Adrenal gland (tissue), 12 donors: Measurements from ENCODE around the gene COL25A1. TPM values are rescaled to one million over a fixed set of nuclear protein-coding genes. Genes with fewer than 3 reads are reported as not detected.

Experiments used
- DNase-seq, 7 donors: peaks; one replicate each; pipeline ENCODE4 v3.0.0-alpha.2; 2019 to 2020
- H3K27ac ChIP-seq, 5 donors: fragments of 200-600 bp; sonication (generic) in 4 of 5; 1 replicate in 3 of 5; 2 replicates in 2 of 5; pipeline versions ENCODE4 v1.5.1 to v1.8.0; 2016 to 2020; ENCODE audit warnings: mild to moderate bottlenecking in 1 of 5
- H3K27me3 ChIP-seq: fragments of 200-600 bp; 2 replicates; pipeline ENCODE4 v1.8.0; 2021
- H3K36me3 ChIP-seq, 2 donors: fragments of 200-600 bp; replicated peaks in 1 of 2; 1 replicate in 1 of 2; 2 replicates in 1 of 2; pipeline versions ENCODE4 v1.5.1 to v1.8.0; 2018 to 2022
- H3K4me1 ChIP-seq, 2 donors: fragments of 200-600 bp; replicated peaks in 1 of 2; 1 replicate in 1 of 2; 2 replicates in 1 of 2; pipeline versions ENCODE4 v1.5.1 to v1.8.0; 2018 to 2021
- H3K4me3 ChIP-seq, 4 donors: fragments of 200-600 bp; sonication (generic) in 3 of 4; one replicate each; pipeline ENCODE4 v1.5.1; 2016 to 2018
- H3K9me3 ChIP-seq, 3 donors: fragments of 200-600 bp; sonication (generic) in 1 of 3; replicated peaks in 1 of 3; 1 replicate in 2 of 3; 2 replicates in 1 of 3; pipeline versions ENCODE4 v1.5.1 to v1.8.0; 2016 to 2021
- POLR2A ChIP-seq, 2 donors: fragments of 450-650 bp; IDR thresholded peaks; one replicate each; pipeline ENCODE4 v1.6.1; 2017; ENCODE audit warnings: antibody characterized with exemption in 2 of 2, mild to moderate bottlenecking in 2 of 2, moderate library complexity in 1 of 2
- WGBS, 4 donors: extraction: QIAGEN DNeasy Blood & Tissue Kit in 2 of 4; methylation state at CpG; one replicate each; pipeline versions ENCODE4 v1.1.5 to v1.1.7; 2013 to 2017; 5-methylcytosine and 5-hydroxymethylcytosine counted together
- intact Hi-C, 2 donors: fragments of 100-400 bp; cut with DNase I; formaldehyde crosslinking; loops; one replicate each; pipeline versions ENCODE4 v1.14.1 to v1.15.0; 2022 to 2023
- polyA plus RNA-seq, 3 donors: library from polyadenylated mRNA; stranded (reverse); fragments of 200-250 nt in 2 of 3; fragments of 350-450 nt in 1 of 3; fragmentation: Illumina TruSeq in 1 of 3; extraction: RNeasy Lipid Tissue Mini Kit (QIAGEN cat#74804) in 1 of 3; gene quantifications; one replicate each; pipeline ENCODE4 v1.2.3, GENCODE V29; 2013 to 2014
- total RNA-seq, 9 donors: library from RNA; depleted of rRNA in 4 of 9; stranded (reverse); fragments of >200 nt in 4 of 9; fragments of 120-200 nt in 1 of 9; fragmentation: NEBNext Ultra II Directional in 1 of 9; extraction: Animal tissue kit (Norgen Biotek cat#: 25700) in 1 of 9; gene quantifications; one replicate each; pipeline versions ENCODE4 v1.1.0 to v1.2.4, GENCODE V29; 2013 to 2023
- TF ChIP-seq, protein P1 (sequence below), 6 experiments: fragments of 450-650 bp in 4 of 6; fragments of 200-600 bp in 2 of 6; sonication (generic) in 1 of 6; IDR thresholded peaks; 1 replicate in 5 of 6; 2 replicates in 1 of 6; pipeline versions ENCODE4 v1.5.1 to v1.8.0; 2016 to 2021; ENCODE audit warnings: antibody characterized with exemption in 6 of 6, mild to moderate bottlenecking in 2 of 6, moderate library complexity in 1 of 6
- donor health status: healthy with polysubstance abuse.
- donor health status: Bipolar disorder and iron deficiency.
- donor health status: DM: yes; HTN: yes; CAD: no.
- donor health status: DM: no; HTN: no; CAD: no.
- donor health status: DM: no; HTN: no; CAD: no.
- donor health status: DM: yes; HTN: yes; CAD: no.

COL25A1 gene
- total and polyA plus RNA-seq, 12 donors: 0.05 to 2.1 (median 0.47) TPM

DNA sequence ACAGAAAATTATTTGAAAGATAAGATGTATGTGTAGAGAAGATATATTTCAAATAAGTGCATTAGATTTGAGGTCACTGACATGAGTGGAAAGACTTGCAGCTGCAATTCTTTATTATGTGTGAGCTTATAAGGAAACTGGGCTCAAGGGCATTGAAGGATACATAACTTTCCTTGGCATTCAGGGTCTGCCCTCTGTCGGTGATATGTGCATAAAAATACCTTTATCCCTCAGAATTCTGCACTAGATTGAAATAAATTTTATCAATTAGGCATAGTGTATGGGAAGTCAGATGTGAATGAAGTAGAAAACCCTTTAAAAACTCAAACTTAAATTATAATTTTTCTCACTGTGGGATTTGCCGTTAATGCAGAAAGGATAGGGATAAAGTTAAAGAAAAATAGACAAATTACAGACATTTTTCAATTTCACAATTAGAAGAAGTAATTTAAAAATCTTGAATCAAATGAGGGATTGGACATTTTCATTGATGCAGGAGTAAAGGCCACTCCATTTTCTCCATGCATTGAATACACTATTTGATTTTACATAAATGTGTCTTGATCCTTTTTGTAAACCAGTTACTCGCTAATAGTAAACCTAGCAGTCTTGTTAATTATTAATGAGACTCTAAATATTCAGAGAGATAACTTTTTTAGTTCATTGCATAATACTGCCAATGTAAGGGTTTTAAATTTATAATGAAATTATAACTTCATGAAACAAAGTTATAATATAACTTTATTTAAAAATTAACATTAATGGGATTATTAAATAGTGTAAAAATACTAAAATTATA, 518.6 kb downstream of the COL25A1 start:
- TF ChIP-seq, protein P1, sequence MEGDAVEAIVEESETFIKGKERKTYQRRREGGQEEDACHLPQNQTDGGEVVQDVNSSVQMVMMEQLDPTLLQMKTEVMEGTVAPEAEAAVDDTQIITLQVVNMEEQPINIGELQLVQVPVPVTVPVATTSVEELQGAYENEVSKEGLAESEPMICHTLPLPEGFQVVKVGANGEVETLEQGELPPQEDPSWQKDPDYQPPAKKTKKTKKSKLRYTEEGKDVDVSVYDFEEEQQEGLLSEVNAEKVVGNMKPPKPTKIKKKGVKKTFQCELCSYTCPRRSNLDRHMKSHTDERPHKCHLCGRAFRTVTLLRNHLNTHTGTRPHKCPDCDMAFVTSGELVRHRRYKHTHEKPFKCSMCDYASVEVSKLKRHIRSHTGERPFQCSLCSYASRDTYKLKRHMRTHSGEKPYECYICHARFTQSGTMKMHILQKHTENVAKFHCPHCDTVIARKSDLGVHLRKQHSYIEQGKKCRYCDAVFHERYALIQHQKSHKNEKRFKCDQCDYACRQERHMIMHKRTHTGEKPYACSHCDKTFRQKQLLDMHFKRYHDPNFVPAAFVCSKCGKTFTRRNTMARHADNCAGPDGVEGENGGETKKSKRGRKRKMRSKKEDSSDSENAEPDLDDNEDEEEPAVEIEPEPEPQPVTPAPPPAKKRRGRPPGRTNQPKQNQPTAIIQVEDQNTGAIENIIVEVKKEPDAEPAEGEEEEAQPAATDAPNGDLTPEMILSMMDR (IDR thresholded peaks at IDR 0.05): peak in 4 of 6 experiments; percentile 12 to 50 (median 34)
- TF ChIP-seq POLR2A (IDR thresholded peaks at IDR 0.05): no peak
- H3K36me3 ChIP-seq: no peaks in the 10 kb centered on the region
- intact Hi-C loops: no loop called here
- H3K9me3 ChIP-seq: no peaks in the 10 kb centered on the region
- no peaks in the 10 kb centered on the region for H3K27me3 ChIP-seq
- peak in 2 of 7 donors; percentile 25 to 36 for DNase-seq
- no peak overlapping the region for H3K4me3 ChIP-seq
- 57 to 65% (median 62%) methylated on average over 3 of the region's 3 CpGs for WGBS, 4 donors
- H3K4me1 ChIP-seq: no peaks in the 10 kb centered on the region
- no peak overlapping the region for H3K27ac ChIP-seq

DNA sequence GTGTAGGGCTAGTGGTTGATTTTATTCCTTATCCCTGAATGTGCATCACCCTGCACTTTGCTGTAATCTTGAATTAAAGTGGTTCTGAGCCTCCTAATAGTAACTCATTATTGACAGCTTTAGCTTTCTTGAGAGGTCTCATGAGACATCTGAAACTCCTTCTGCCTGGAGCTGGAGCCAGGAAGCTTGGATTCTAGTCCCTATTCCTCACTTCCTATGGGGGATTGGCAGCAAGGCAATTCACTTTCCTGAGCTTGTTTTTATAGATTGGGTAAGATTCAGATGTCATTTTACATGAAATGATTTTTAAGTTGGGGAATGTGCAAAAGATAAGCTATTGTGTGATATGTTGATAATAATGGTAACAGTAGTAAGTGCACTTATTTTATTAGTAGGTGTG, 522.5 kb downstream of the COL25A1 start:
- Histone ChIP-seq H3K27me3 (no peaks in the 10 kb centered on the region), H3K4me1 (peaks cover 0 to 5% of the 10 kb centered on the region in 2 donors), H3K27ac (no peak overlapping the region), H3K36me3 (no peaks in the 10 kb centered on the region), H3K4me3 (no peak overlapping the region), H3K9me3 (no peaks in the 10 kb centered on the region)
- TF ChIP-seq, protein P1 (IDR thresholded peaks at IDR 0.05): no peak
- TF ChIP-seq POLR2A (IDR thresholded peaks at IDR 0.05): no peak
- no peak for DNase-seq
- intact Hi-C loops: no loop called here

DNA sequence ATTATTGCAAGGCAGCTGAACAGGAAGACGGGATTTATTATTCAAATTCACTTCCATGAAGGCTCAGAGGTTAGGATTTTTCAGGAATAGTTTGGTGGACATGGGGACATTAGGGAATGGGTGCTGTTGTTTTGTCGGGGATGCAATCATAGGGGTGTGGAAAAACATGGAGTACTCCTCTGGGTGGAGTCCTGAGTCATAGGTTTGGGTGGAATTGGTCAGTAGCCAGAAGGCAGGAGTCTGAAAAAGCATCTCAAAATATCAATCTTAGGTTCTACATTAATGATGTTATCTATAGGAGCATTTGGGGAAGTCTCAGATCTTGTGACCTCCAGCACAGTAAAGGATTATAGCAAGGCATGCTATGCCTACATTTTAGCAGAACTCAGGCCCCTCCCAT, 525.1 kb downstream of the COL25A1 start:
- no peak for TF ChIP-seq POLR2A (IDR thresholded peaks at IDR 0.05)
- TF ChIP-seq, protein P1 (IDR thresholded peaks at IDR 0.05): no peak
- WGBS, 4 donors: 82 to 93% (median 88%) methylated on average over 2 of the region's 2 CpGs
- Histone ChIP-seq H3K27ac (no peak overlapping the region), H3K27me3 (no peaks in the 10 kb centered on the region), H3K4me1 (peaks cover 0 to 5% of the 10 kb centered on the region in 2 donors), H3K36me3 (no peaks in the 10 kb centered on the region), H3K4me3 (no peak overlapping the region), H3K9me3 (no peaks in the 10 kb centered on the region)
- no peak for DNase-seq
- intact Hi-C loops: no loop called here

DNA sequence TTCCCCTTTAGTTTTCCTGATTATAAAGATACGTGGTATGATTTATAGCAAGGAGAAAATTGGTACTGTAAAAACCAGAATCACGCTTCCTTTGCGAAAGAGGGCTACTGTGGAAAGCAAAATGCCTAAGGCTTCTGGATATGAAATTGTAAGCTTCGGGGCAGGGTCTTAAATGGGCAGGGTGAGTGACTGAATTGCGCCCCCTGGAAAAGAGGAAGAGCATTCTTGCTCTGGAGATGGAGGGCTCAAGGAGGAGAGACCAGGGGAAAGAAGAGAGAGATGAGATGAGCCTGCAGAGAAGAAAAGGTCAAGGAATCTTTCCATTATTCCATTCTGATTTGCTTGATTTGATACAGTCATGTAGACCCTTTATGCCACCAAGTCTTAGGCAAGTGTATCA, 526.5 kb downstream of the COL25A1 start:
- Histone ChIP-seq H3K9me3 (no peaks in the 10 kb centered on the region), H3K4me3 (no peak overlapping the region), H3K36me3 (no peaks in the 10 kb centered on the region), H3K4me1 (peaks cover 0 to 5% of the 10 kb centered on the region in 2 donors), H3K27me3 (no peaks in the 10 kb centered on the region), H3K27ac (no peak overlapping the region)
- intact Hi-C loops: no loop called here
- TF ChIP-seq POLR2A (IDR thresholded peaks at IDR 0.05): no peak
- TF ChIP-seq, protein P1 (IDR thresholded peaks at IDR 0.05): no peak
- 69 to 82% (median 75%) methylated on average over 5 of the region's 5 CpGs for WGBS, 4 donors
- DNase-seq: no peak
